ENCODE data around the gene ACSS1. TPM values are rescaled to one million over a fixed set of nuclear protein-coding genes. Genes with fewer than 3 reads are reported as not detected.
A peak's percentile ranks its signal among the peaks of the same experiment; 100 is the strongest.

Gene ACSS1
- total and polyA plus RNA-seq, 2 of the 8 experiments (the other 6 are each of a cell fraction or from before 2014, with no cell fraction given): 2.6 to 3.4 TPM

GRCh38 chr20:25054995-25055629 is 2.8 kb downstream of the ACSS1 start:
- no peak overlapping the region for H3K56ac ChIP-seq (replicated peaks; ENCODE audit: insufficient read length, low read depth, low read length)
- H4K91ac ChIP-seq (replicated peaks; ENCODE audit: insufficient read length, low read length): no peak overlapping the region
- H2BK5ac ChIP-seq (ENCODE audit: low read depth, low read length): no peak overlapping the region
- H2BK120ac ChIP-seq (replicated peaks; ENCODE audit: low read depth, low read length): no peak overlapping the region
- H3K4me2 ChIP-seq (ENCODE audit: insufficient read depth in 1 of 2, low read depth in 2 of 2, low read length in 2 of 2): no peak overlapping the region
- no peak overlapping the region for H2BK15ac ChIP-seq (ENCODE audit: low read length)
- no peaks in the 10 kb centered on the region for H3K36me3 ChIP-seq (ENCODE audit: control insufficient read depth in 2 of 4, insufficient read depth in 4 of 4, low read length in 3 of 4)
- TF ChIP-seq ATF3 (IDR thresholded peaks at IDR 0.05; ENCODE audit: insufficient read depth, low read depth, low read length): no peak
- peak; percentile 76 for TF ChIP-seq JUND (IDR thresholded peaks at IDR 0.05; ENCODE audit: low read length)
- no peak overlapping the region for H3K27ac ChIP-seq (ENCODE audit: low read depth, low read length)
- 90% methylated on average over 10 of the region's 10 CpGs; no CpG with 5 or more reads in 1 of the 2 experiments for WGBS, 2 experiments (ENCODE audit: extremely low coverage in 1 of 2, insufficient coverage in 1 of 2, insufficient read length in 1 of 2, insufficient replicate concordance in 2 of 2, low coverage in 1 of 2, low lambda C conversion rate in 2 of 2, missing lambda C conversion rate in 1 of 2)
- H3K14ac ChIP-seq (ENCODE audit: insufficient read length): no peak overlapping the region
- ChIA-PET CTCF (ENCODE audit: partially characterized antibody) (interaction anchor here (0.8 to 3.2 kb wide), 4 partner anchors 10 to 137 kb away, joined by 3 to 10 read pairs (median 4); no protein-coding TSS in a partner anchor), POLR2A (ENCODE audit: partially characterized antibody) (no interaction called here)
- H3K79me2 ChIP-seq (ENCODE audit: control insufficient read depth in 1 of 2, insufficient read depth in 2 of 2, low read length in 2 of 2): no peaks in the 10 kb centered on the region
- H3K79me1 ChIP-seq (ENCODE audit: low read depth, low read length): no peaks in the 10 kb centered on the region
- no peak overlapping the region for H3K18ac ChIP-seq (ENCODE audit: extremely low read depth, low read length)
- H3K4ac ChIP-seq (replicated peaks; ENCODE audit: insufficient read length, low read depth, low read length): no peak overlapping the region
- no peak overlapping the region for H4K5ac ChIP-seq (ENCODE audit: insufficient read length, low read depth, low read length)
- H3K9me3 ChIP-seq (ENCODE audit: insufficient read depth in 2 of 2, low read depth in 1 of 2, low read length in 1 of 2): no peaks in the 10 kb centered on the region; a peak in 1 of 4 replicates
- no peak overlapping the region for H2AK5ac ChIP-seq (ENCODE audit: low read depth, low read length)
- no peak overlapping the region for H4K8ac ChIP-seq (ENCODE audit: extremely low read depth, insufficient read depth, low read length)
- no peak overlapping the region for H3K23ac ChIP-seq (ENCODE audit: insufficient read length)
- no peaks in the 10 kb centered on the region for H4K20me1 ChIP-seq (replicated peaks in 1 of 2; ENCODE audit: control insufficient read depth in 1 of 2, insufficient read depth in 2 of 2, low read length in 2 of 2)
- FAIRE-seq (no peak), DNase-seq (ENCODE audit: low read depth in 1 of 2, low spot score in 2 of 2) (no peak)
- no peak overlapping the region for H3K9ac ChIP-seq (replicated peaks in 1 of 4; ENCODE audit: extremely low read depth in 1 of 4, low read depth in 3 of 4, low read length in 3 of 4)
- H2AFZ ChIP-seq (ENCODE audit: low read length): no peak overlapping the region
- peaks cover 21 to 52% (median 46%) of the 10 kb centered on the region in 4 experiments for H3K27me3 ChIP-seq (replicated peaks in 1 of 4; ENCODE audit: control insufficient read depth in 3 of 4, extremely low read depth in 1 of 4, insufficient read depth in 3 of 4, low read length in 3 of 4)
- H3K4me1 ChIP-seq (replicated peaks in 1 of 4; ENCODE audit: control insufficient read depth in 3 of 4, insufficient read depth in 4 of 4, low read length in 3 of 4): peaks cover 5 to 13% (median 7%) of the 10 kb centered on the region in 4 experiments
- H3K4me3 ChIP-seq (ENCODE audit: extremely low read depth in 1 of 4, insufficient read depth in 2 of 4, low read depth in 3 of 4, low read length in 4 of 4): no peak overlapping the region
- no peak overlapping the region for H2BK20ac ChIP-seq (ENCODE audit: low read length)
- no peak overlapping the region for H2BK12ac ChIP-seq (ENCODE audit: low read depth, low read length)
- peaks cover 13% of the 10 kb centered on the region; the same call in 1 of the 2 replicates for H3K23me2 ChIP-seq (ENCODE audit: low read depth, low read length)
